SH-SY5Y (cell line): Measurements from ENCODE around the gene RIMBP3C.
"Not testable (repeated sequence)": the region's sequence is repeated elsewhere in the genome, so short reads cannot be mapped to it uniquely, and the experiment has no call there.

Source experiments
- GATA2 ChIP-seq: IDR thresholded peaks from 2 replicates; pipeline ENCODE4 v1.6.1; 2011; ENCODE audit warnings: mild to moderate bottlenecking, low read depth, low read length
- GATA3 ChIP-seq: IDR thresholded peaks from 2 replicates; pipeline ENCODE4 v1.6.1; 2011; ENCODE audit warnings: low read depth, mild to moderate bottlenecking, low read length, moderate library complexity

RIMBP3C gene, protein sequence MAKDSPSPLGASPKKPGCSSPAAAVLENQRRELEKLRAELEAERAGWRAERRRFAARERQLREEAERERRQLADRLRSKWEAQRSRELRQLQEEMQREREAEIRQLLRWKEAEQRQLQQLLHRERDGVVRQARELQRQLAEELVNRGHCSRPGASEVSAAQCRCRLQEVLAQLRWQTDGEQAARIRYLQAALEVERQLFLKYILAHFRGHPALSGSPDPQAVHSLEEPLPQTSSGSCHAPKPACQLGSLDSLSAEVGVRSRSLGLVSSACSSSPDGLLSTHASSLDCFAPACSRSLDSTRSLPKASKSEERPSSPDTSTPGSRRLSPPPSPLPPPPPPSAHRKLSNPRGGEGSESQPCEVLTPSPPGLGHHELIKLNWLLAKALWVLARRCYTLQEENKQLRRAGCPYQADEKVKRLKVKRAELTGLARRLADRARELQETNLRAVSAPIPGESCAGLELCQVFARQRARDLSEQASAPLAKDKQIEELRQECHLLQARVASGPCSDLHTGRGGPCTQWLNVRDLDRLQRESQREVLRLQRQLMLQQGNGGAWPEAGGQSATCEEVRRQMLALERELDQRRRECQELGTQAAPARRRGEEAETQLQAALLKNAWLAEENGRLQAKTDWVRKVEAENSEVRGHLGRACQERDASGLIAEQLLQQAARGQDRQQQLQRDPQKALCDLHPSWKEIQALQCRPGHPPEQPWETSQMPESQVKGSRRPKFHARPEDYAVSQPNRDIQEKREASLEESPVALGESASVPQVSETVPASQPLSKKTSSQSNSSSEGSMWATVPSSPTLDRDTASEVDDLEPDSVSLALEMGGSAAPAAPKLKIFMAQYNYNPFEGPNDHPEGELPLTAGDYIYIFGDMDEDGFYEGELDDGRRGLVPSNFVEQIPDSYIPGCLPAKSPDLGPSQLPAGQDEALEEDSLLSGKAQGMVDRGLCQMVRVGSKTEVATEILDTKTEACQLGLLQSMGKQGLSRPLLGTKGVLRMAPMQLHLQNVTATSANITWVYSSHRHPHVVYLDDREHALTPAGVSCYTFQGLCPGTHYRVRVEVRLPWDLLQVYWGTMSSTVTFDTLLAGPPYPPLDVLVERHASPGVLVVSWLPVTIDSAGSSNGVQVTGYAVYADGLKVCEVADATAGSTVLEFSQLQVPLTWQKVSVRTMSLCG (N-terminal part only)

DNA sequence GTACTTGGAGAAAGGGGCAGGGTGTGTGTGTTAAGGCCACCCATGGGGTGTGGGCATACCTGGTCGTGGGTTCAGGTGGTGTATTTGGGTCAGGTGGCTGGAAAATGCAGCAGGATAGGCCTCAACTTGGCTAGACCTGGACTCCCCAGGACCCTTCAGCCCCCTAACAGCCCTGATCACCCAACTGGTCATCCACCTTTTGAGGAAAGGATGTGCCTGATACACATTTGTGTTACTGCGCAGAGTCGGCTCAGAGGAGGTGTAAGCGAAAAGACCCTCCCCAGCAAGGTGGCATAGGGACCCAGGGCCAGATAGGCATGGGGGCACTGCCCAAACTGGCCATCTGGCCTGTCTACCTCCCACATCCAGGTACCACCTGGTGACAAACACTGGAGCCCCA is at the start of gene RIMBP3C:
TSS of gene RIMBP3C (minus strand) at position 101 of the 400 bp plus-strand sequence. CDS start 485 bp downstream, outside the sequence.
- TF ChIP-seq GATA2, GATA3: not testable (repeated sequence)

DNA sequence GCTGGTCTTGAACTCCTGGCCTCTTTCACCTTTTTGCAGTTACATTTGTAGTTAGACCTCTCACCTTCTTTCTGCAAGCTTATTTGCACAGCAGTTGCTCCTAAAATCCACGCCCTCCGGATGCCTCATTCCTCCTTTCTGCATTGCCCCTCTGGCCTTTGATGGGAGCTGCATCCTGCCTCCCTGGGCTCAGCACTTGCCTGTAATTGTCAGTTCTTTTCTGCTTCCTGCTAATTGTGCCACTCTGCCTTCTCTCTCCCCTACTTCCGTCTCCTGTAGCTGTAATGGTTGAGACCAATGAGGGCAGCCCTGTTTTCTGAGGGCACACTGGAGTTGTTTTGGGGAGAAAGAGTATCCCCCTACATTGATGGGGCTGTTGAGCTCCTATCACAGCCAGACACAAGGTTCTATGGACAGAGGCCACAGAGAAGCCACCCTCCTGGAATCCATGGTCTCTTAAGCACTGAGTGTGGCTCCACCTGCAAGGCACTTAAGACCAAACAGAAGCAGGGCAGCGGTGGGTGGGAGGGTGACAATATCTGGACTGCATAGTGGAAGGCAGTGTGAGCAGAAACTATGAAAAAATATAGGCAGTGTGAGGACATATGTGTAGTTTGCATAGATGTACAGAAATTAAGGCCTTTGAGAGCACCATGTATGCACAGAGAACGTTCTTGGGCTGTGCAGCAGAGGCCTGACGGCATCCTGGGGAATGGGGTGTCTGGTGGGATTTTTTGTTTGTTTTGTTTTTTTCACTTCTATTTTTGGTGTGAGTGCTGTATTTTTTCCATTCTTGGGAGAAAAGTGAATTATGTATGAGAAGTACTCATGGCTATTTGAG is 48.0 kb upstream of the RIMBP3C start:
- TF ChIP-seq GATA2, result no peak
- no peak for TF ChIP-seq GATA3

GRCh38 chr22:21598302-21598701 is 47.0 kb upstream of the RIMBP3C start:
- TF ChIP-seq GATA2 (no peak), GATA3 (no peak)

DNA sequence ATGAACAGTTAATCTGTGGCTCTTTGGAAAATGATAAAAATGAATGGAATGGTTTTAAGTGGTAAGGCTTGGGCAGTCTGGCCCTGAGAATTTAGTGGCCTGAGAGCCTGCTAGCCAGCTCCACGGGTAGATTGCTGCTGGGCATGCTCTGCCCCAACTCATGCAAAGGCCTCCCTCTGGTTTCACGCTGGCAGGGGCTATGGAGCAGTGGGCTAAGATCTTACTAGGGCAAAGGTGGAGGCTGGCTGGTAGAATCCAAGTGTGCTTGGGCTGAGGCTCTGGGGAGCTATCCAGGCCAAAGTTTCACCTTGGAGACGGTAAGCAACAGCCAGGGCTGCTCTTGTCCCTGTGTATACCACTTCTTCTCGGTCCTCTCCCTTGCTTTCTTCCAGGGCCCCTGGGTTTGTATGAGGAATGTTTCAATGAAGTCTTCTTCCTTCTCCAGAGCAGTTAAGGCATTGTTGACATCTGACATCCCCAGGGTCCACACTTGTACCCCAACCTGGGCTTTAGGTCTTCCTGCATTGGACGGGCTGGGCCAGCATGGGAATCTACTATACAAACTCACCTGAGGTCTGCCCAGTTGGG is 43.7 kb upstream of the RIMBP3C start:
- no peak for TF ChIP-seq GATA3
- TF ChIP-seq GATA2, result no peak

DNA sequence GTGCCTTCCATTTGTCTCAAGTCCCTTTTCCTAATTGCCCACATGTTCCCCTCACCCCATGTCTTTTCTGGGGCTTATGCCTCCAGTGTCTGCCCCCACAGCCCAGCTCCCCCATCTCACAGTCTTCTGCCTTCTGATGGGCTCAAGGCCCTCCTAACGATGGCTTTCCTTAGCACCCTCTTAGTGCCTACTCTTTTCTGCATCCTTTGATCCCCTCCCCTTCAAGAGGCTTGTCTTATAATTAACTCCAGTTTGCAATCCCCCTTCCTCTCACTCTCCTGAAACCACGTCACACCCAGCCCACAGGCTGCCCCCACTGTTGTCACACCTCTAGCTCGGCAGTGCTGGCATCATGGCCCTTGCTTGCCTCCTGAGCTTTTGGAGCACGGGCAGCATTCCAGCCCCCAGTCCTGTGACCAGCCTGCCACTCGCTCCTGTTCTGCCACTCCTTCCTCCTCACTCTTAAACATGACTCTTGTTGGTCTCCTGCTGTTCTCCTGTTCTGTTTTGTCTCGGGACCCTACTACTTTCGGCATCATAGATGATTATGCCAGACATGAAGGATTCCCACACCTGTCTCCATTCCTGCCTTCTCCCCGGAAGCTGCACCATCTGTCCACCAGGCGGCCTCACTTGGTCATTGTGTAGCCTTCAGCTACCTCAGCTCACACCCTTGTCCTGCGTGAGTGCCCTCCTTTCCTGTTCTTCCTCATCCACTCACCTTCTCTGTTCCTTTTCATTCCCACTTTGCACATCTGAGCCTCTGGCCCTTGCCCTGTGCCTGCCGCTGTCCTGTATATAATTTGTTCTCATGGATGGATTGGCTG is 42.4 kb upstream of the RIMBP3C start:
- no peak for TF ChIP-seq GATA3
- TF ChIP-seq GATA2, result no peak

GRCh38 chr22:21592422-21592821 is 41.2 kb upstream of the RIMBP3C start:
- TF ChIP-seq GATA3 (no peak), GATA2 (no peak)

DNA sequence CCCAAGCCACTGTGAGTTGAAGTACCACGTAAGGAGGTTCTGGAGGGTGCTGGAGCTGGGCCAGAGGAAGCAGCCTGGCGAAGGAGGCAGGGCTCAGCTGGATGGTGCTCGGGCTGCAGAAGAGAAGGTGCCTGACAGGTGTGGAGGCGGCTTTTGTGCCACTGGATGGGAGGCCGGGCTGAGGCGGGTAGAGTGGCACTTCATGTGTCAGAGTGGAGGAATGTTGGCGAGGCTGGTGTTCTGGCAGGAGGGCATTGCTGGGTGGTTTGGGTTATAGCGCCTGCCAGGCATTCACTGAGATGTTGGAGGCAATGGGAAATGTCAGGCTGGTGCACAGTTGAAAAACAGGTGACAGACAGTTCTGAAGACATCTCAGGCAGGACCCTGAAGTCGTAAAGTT is 40.4 kb upstream of the RIMBP3C start:
- no peak for TF ChIP-seq GATA3
- TF ChIP-seq GATA2, result no peak

GRCh38 chr22:21590809-21591641 is 39.8 kb upstream of the RIMBP3C start:
- no peak for TF ChIP-seq GATA2
- TF ChIP-seq GATA3, result no peak

DNA sequence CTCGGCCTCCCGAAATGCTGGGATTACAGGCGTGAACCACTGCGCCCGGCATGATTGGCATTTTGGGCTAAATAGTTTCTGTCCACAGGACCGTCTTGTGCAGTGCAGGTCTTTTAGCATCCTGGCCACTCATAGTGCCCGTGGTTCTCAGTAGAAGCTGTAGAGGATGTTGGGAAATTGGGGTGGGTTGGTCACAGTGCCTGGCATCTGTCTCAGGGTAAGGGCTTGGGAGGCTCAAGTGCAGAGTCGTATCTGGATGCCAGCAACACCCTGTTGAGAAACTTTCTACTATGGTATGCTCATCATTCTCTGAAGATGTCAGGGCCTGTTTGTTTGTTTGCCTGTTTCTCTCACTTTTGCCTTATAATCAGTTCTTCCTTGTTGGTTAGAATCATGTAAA is 38.1 kb upstream of the RIMBP3C start:
- TF ChIP-seq GATA3, result no peak
- no peak for TF ChIP-seq GATA2

GRCh38 chr22:21587803-21588611 is 36.7 kb upstream of the RIMBP3C start:
- no peak for TF ChIP-seq GATA2
- no peak for TF ChIP-seq GATA3
